HCT116 (cell line): ENCODE measurements around the gene SHCBP1L. TPM values are rescaled to one million over a fixed set of nuclear protein-coding genes. Genes with fewer than 3 reads are reported as not detected.

Experiments used
- ATAC-seq: fragments of 200-7000 bp; cut with Tn5 transposase; 2 replicates; pipeline ENCODE4 v1.9.1; 2020; ENCODE audit warnings: mild to moderate bottlenecking, moderate library complexity
- BruUV-seq: library from RNA; stranded (reverse); fragments of 400-500 nt; replicated peaks from 2 replicates; lab custom pipeline; 2021; lab: Mats Ljungman, UMichigan
- CTCF ChIA-PET: fragments of 300-600 bp; sonication (Branson Sonifier 250); formaldehyde crosslinking; loops from one replicate; lab custom pipeline; 2021; ENCODE audit warnings: antibody characterized with exemption; lab: Charles Lee
- POLR2A ChIA-PET: fragments of 300-600, 350-600 bp; sonication (Branson Sonifier 250); formaldehyde crosslinking; loops from one replicate; lab custom pipeline; 2021; ENCODE audit warnings: antibody characterized with exemption; lab: Charles Lee
- RAD21 ChIA-PET, 2 experiments: fragments of 300-600 bp; sonication (Branson Sonifier 250); formaldehyde crosslinking; loops; one replicate each; lab custom pipeline; 2023; ENCODE audit warnings: low total read pairs in 2 of 2; ENCODE audit not compliant: uncharacterized antibody in 2 of 2, unreplicated experiment in 2 of 2, low non-redundant PET in 1 of 2; lab: Charles Lee
- DNase-seq: peaks from one replicate; pipeline ENCODE4 v3.0.0-alpha.2; 2010; ENCODE audit warnings: low read depth, low spot score
- H2AFZ ChIP-seq: fragments of 200-600 bp; shearing (Covaris generic), sonication (generic); 2 replicates; pipeline ENCODE4 v1.6.1; 2017; ENCODE audit warnings: low read depth, mixed run types, mixed read lengths, antibody characterized with exemption, low read length; ENCODE audit not compliant: poor library complexity, severe bottlenecking
- H3K27ac ChIP-seq: 2 replicates; pipeline ENCODE4 v1.5.1; 2012; ENCODE audit warnings: low read depth, low read length
- H3K27me3 ChIP-seq: fragments of 200-600 bp; sonication (generic); 2 replicates; pipeline ENCODE4 v1.6.1; 2016; ENCODE audit warnings: mixed run types, low read length, mixed read lengths; ENCODE audit not compliant: insufficient read depth
- H3K36me3 ChIP-seq, 2 experiments: fragments of 200-500 bp in 1 of 2; fragments of 200-600 bp in 1 of 2; sonication (Bioruptor generic) in 1 of 2; sonication (generic) in 1 of 2; 2 replicates each; pipeline versions ENCODE4 v1.5.1 to v1.6.1; 2014 to 2016; ENCODE audit warnings: low read length in 2 of 2, inconsistent platforms in 1 of 2, mixed read lengths in 1 of 2, mixed run types in 1 of 2; ENCODE audit not compliant: insufficient read depth in 2 of 2, control insufficient read depth in 1 of 2
- H3K4me1 ChIP-seq, 2 experiments: fragments of 200-600 bp in 1 of 2; sonication (generic) in 1 of 2; 2 replicates each; pipeline versions ENCODE4 v1.5.1 to v1.6.1; 2012 to 2017; ENCODE audit warnings: low read length in 2 of 2, inconsistent platforms in 1 of 2, mild to moderate bottlenecking in 1 of 2, mixed read lengths in 1 of 2, mixed run types in 1 of 2, moderate library complexity in 1 of 2; ENCODE audit not compliant: insufficient read depth in 2 of 2, control insufficient read depth in 1 of 2
- H3K4me2 ChIP-seq: fragments of 200-600 bp; sonication (generic); 2 replicates; pipeline ENCODE4 v1.6.1; 2017; ENCODE audit warnings: mixed run types, low read length, mixed read lengths
- H3K4me3 ChIP-seq, 2 experiments: fragments of 200-600 bp in 1 of 2; sonication (generic) in 1 of 2; replicated peaks in 1 of 2; 2 replicates each; pipeline ENCODE4 v1.5.1; 2011 to 2016; ENCODE audit warnings: low read length in 2 of 2, control low read depth in 1 of 2, low read depth in 1 of 2, mild to moderate bottlenecking in 1 of 2, mixed read lengths in 1 of 2, mixed run types in 1 of 2
- H3K79me2 ChIP-seq: fragments of 200-600 bp; sonication (generic); 2 replicates; pipeline ENCODE4 v1.6.1; 2017; ENCODE audit warnings: mild to moderate bottlenecking, mixed run types, low read length, moderate library complexity, mixed read lengths; ENCODE audit not compliant: insufficient read depth
- H3K9ac ChIP-seq: fragments of 200-600 bp; sonication (generic); 2 replicates; pipeline ENCODE4 v1.6.1; 2016; ENCODE audit warnings: low read length, mixed read lengths
- H3K9me2 ChIP-seq: fragments of 200-600 bp; sonication (generic), shearing (Covaris generic); 2 replicates; pipeline ENCODE4 v1.6.1; 2017; ENCODE audit warnings: mixed run types, mild to moderate bottlenecking, moderate library complexity; ENCODE audit not compliant: insufficient read depth
- H3K9me3 ChIP-seq, 2 experiments: fragments of 200-500 bp in 1 of 2; fragments of 200-600 bp in 1 of 2; sonication (Bioruptor generic) in 1 of 2; sonication (generic) in 1 of 2; 2 replicates each; pipeline ENCODE4 v1.6.1; 2014 to 2017; ENCODE audit warnings: low read length in 2 of 2, mixed read lengths in 2 of 2, inconsistent platforms in 1 of 2, low read depth in 1 of 2, mild to moderate bottlenecking in 1 of 2, mixed run types in 1 of 2, moderate library complexity in 1 of 2; ENCODE audit not compliant: control insufficient read depth in 1 of 2, insufficient read depth in 1 of 2
- H4K20me1 ChIP-seq: fragments of 200-600 bp; sonication (generic), shearing (Covaris generic); 2 replicates; pipeline ENCODE4 v1.6.1; 2017; ENCODE audit warnings: mixed run types, mild to moderate bottlenecking, moderate library complexity; ENCODE audit not compliant: insufficient read depth
- EGR1 ChIP-seq: IDR thresholded peaks from 2 replicates; pipeline ENCODE4 v1.6.1; 2012; ENCODE audit warnings: low read depth
- JUND ChIP-seq: IDR thresholded peaks from 2 replicates; pipeline ENCODE4 v1.6.1; 2012
- REST ChIP-seq: IDR thresholded peaks from 2 replicates; pipeline ENCODE4 v1.6.1; 2012; ENCODE audit warnings: low read depth
- SIN3A ChIP-seq: IDR thresholded peaks from 2 replicates; pipeline ENCODE4 v1.6.1; 2012; ENCODE audit warnings: low read depth
- SP1 ChIP-seq: IDR thresholded peaks from 2 replicates; pipeline ENCODE4 v1.6.1; 2012; ENCODE audit warnings: low read depth
- SRF ChIP-seq: IDR thresholded peaks from 2 replicates; pipeline ENCODE4 v1.6.1; 2012; ENCODE audit warnings: low read depth
- YY1 ChIP-seq: IDR thresholded peaks from 2 replicates; pipeline ENCODE4 v1.6.1; 2011; ENCODE audit warnings: low read length, low read depth, moderate library complexity, mild to moderate bottlenecking; ENCODE audit not compliant: insufficient replicate concordance; ENCODE audit errors: extremely low read depth
- ZNF274 ChIP-seq: fragments of 200-500 bp; sonication (Bioruptor generic); IDR thresholded peaks from 2 replicates; pipeline ENCODE4 v1.6.1; 2014; ENCODE audit warnings: mild to moderate bottlenecking, low read depth, low read length, inconsistent platforms
- intact Hi-C: fragments of 100-400 bp; cut with micrococcal nuclease; formaldehyde crosslinking; loops from 2 replicates; pipeline ENCODE4 v1.10.0; 2022
- total RNA-seq: library from RNA; stranded (reverse); gene quantifications from one replicate; pipeline ENCODE4 v1.2.1, GENCODE V29; 2021; ENCODE audit not compliant: unreplicated experiment

The SHCBP1L gene
- total RNA-seq, 1 experiment from 2014 or later = not detected

- ChIA-PET CTCF (no interaction called here), RAD21 (no interaction called here), POLR2A (no interaction called here)
- intact Hi-C loops = no loop called here
- no peaks in the 10 kb centered on the region for H3K27me3 ChIP-seq
- no peak overlapping the region for H3K4me2 ChIP-seq
- H3K27ac ChIP-seq = no peak overlapping the region
- no peaks in the 10 kb centered on the region for H3K9me2 ChIP-seq
- H3K79me2 ChIP-seq = peaks cover 89% of the 10 kb centered on the region
- no peak overlapping the region for H3K9ac ChIP-seq
- DNase-seq (no peak), ATAC-seq (no peak)
- H2AFZ ChIP-seq = no peak overlapping the region
- peaks cover 19% of the 10 kb centered on the region; the same call in 1 of the 2 replicates for H4K20me1 ChIP-seq
- no peak for TF ChIP-seq EGR1
- TF ChIP-seq YY1 = no peak
- TF ChIP-seq JUND = no peak
- no peak for TF ChIP-seq REST
- no peak for TF ChIP-seq SRF
- no peak for TF ChIP-seq ZNF274
- TF ChIP-seq SIN3A = no peak
- TF ChIP-seq SP1 = no peak
- no TSS peak for BruUV-seq
- H3K4me1 ChIP-seq = no peaks in the 10 kb centered on the region
- H3K4me3 ChIP-seq = no peak overlapping the region
- H3K9me3 ChIP-seq = no peaks in the 10 kb centered on the region
- peaks cover 92 to 96% of the 10 kb centered on the region in 2 experiments for H3K36me3 ChIP-seq
Observed at GRCh38 chr1:182875889-182876288, 77.1 kb downstream of the SHCBP1L start.
